GM21367 (cell line): Measurements from ENCODE around the gene BCL2L12.

ENCODE experiments used
- ATAC-seq: cut with Tn5 transposase; IDR thresholded peaks from one replicate; pipeline ENCODE4 v1.9.1; 2021; ENCODE audit not compliant: unreplicated experiment

The BCL2L12 gene

DNA sequence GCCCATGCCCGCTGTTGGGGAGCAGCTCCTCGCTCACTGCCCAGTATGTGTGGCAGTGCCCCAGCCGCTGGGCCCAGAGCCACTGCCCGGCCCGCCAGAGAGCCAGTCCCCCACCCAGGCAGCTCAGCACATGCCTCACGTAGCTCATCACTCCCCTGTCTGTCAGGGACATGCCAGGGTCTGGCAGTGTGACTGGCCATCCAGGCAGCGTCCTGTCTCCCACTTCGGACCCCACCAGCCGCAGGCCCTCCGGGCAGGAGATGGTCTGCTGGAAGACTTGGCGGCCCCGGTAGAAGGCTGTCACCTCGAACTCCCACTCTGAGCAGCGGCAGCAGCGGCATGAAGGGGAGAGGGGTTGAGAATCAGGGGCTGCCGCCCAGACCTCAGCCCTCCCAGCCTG is 3.7 kb upstream of the BCL2L12 start:
- no peak for ATAC-seq

DNA sequence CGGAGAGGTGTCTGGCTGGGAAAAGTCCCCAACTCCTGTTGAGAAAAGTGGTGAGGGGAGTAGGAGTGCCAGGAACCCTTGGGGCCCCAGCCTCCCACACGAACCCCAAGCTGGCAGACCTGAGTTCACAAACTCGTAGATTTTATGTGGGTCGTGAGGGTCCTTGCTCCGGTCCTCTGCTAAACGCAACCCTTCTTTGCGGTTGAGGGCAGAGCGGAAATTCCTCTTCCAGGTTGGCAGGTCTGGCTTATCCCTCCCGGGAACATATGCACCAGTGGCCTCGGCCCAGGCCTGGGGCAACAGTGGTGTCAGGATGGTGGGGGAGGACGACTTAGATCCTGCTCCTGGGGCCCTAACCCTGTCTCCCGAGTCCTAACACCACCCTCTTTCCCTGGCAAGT is 2.5 kb upstream of the BCL2L12 start:
- no peak for ATAC-seq

DNA sequence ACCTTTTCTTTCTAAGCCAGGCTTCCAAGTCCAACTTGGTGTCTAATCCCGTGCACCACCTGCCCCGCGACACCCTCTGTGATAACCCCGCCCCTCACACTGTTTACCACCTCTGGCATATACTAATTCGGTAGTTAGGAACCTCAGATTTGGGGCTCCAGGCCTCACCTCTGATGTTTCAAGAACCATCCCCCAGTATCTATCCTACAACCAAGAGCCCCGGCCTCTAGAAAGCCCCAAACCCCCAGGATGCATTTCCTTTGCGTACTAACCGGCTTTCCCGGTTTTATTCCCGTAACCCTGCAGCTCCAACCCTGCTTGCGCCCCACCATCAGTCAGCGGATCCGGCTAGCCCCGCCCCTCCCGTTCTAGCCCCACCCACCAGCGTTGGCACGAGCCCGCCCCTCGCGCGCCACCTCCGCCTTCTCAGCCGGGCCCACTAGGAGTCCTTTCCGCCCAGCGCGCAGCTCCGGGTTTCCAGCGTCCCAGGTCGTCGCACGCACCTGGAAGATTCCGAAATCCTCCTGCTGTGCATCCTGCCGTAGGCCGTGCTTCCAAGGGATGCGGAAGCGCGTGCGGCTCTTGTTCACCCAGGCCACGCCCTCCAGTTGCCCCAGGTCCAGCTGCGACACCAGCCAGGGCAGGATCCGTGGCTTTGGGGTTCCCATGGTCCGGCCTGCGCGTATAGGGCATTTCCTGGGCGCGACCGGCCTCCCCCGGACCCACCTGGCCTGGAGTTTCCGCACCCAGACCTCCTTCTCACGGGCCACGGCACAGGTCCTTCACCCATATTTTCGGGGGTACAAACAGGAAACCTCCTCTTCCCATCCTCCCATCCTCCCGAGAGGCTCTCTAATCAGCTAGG is 1.3 kb upstream of the BCL2L12 start:
- peak; percentile 39 for ATAC-seq

DNA sequence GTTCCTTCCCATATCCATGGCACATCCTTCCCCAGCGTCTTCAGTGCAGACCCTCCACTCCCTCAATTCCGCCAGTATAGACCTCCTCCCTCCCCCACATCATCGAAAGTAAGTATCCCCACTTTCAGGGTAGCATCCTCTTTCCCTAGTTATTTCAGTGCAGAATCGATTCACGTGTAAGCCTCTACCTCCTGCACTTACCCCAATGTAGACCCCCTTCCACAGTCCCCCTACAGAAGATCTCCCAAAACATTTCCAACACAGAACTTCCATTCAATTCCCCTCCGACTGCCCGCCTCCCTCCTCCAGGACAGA is 740 bp upstream of the BCL2L12 start:
- ATAC-seq = no peak

DNA sequence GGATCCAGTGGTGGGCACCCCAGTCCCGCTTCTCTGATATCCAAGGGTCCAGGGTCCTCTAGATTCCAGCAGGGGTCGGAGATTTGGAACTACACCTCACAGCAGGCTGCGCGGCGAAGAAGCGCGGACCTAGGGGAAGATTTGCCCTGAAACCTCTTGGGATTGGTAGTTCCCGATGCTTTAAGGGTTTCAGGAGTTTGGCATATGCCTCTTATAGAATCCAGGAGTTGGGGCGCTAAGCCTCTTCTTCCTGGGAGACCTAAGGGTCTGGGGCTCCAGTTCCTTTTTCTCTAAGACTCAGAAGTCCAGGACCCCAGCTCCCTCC is 349 bp downstream of the BCL2L12 start:
- ATAC-seq = no peak

DNA sequence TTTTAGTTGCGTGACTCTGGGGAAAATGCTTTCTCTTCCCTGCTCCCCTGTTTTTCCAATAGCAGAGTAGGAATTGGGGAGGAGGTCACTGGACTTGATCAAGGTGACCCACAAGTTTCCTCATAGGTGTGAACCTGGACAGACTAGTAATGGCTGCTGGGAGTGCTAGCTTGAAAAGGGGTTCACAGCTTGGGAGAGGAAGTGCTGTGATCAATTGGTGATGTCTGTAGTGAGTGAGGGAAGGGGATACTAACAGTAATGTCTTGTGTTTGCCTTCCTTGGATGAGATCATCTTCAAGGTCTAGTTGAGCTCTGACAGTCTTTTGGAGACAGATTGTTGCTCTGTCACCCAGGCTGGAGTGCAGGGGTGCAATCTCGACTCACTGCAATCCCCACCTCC is 1.7 kb downstream of the BCL2L12 start:
- no peak for ATAC-seq

DNA sequence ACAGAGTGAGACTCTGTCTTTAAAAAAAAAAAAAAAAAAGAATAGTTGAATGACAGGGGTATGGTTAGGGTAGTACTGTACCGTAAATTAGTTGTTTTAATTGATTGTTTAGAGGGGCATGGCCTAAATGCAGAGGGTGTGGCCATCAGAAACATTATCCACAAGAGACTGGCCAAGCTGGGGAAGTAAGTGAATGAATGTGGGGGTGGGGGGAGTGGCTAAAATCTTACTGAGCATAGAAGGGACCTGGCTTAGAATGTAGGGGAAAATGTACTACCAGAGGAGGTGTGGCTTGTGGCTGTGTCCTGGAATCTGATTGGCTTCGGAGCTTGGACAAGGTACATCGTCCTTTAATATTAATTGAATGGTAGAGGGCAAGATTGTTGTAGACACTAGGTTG is 3.8 kb downstream of the BCL2L12 start:
- no peak for ATAC-seq

DNA sequence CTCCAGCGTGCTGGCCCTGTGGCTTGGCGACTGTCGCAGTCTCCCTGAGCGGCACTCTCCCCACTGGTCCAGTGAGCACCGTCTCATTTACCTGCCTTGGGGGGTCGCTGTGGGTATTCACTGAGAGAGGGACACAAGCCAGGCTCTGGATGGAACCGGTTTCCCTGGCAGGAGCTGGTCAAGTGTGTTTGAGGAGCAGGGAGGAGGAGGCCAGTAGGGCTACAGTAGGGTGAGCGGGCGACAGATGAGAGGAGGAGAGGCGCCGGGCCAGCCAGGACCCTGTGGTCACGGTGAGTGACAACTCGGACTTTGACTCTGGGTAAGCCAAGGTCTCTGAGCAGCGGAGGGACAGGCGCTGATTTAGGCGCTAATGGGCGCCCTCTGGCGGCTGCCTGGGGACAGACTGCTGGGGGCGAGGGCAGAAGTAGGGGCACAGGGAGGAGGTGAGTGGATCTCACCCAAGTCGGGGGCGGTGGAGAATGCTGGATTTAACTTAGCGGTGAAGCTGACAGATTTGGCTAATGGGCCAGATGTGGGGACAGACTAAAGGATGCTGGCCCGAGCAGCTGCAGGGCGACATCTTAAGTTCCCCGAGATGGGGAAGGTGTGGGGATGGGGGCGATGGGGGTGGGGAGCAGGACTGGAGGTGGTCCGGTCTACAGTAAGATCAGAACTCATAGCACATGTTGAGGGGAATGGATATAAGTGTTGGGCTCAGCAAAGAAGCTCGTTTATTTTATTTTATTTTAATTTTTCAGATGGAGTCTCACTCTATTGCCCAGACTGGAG is 6.6 kb downstream of the BCL2L12 start:
- ATAC-seq = no peak

DNA sequence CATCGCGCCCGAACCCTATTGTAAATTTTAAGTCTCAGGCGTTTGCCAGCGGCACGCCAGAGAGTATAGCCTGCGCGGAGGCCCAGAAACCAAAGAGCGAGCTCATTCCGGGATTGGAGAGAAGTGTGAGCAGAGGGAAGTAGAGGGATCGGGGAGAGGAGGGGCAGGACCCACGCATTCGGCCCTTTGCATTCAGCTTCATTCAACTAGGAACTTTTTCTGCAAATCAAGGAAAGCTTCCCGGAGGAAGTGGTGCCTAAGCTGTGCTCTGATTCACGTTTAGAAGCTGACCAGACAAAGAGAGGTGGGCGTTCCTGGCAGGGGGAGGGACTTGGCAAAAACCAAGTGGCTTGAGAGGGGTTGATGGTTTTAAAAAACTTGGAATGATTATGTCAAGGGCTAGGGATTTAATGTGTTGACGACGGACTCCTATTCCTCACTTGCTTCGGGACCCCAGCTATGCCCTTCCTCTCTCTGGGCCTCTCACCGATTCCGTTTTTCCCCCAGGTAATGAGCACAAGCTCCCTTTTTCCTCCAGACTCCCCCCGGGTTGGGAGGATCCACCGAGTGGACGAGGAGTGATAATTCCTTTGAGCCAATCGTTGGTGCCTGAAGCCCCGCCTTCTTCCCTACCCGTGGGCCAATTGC is 10.5 kb downstream of the BCL2L12 start:
- no peak for ATAC-seq

DNA sequence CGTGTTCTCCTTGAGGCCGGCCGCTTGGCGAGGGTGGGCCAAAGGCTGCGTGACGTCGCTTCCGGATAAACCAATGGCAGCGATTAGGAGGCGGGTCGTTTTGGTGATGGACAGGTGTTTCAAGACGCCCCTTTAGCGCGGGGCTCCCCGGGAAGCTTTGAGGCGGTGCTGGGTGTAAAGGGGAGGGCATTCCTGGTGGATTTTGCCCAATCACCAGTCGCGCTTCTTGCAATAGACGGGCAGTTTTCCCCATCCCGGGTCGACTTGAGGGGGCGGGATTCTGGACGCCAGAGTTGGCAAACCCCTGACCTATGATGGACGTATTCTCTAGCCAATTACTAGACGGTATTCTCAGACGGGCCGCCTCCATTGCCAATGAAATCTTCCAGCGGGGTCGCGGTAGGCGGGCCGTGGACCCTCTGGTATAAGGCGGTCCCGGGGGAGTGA is 11.1 kb downstream of the BCL2L12 start:
- peak; percentile 57 for ATAC-seq

DNA sequence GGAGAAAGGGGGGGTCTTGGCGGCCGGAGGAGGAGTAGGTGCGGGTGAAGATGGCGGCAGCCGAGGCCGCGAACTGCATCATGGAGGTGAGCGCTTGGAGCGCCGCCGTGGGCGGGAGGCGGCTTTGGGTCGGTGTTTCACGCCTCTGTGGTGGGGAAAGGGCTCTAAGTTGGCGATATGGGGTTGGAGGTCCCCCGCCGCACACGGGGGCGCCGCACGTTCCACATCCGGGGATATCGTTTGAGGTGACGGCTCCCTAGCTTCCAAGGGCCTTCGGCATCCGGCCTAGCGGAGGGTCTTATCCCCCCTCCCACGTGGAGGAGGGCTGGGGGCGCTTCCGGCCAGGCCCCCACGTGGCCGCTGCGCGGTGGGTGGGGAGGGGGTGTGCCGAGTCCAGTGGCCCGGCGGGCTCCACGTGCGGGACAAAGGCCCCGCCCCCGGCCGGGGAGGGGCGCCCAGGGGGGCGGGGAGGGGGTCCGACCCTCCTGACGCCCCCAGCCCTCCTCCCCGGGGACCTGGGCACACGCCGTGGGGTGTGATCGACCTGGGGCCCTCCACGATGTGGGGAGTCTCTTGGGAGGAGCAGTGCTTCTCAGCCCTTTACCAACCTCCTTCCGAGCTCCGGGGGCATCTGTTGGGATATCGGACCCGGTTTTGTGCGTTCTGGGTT is 11.6 kb downstream of the BCL2L12 start, which contains the start of gene PRMT1:
PRMT1 (plus strand) TSS at position 41 of the 670 bp plus-strand sequence; CDS start at position 51, 10 bp downstream.
- no peak for ATAC-seq

DNA sequence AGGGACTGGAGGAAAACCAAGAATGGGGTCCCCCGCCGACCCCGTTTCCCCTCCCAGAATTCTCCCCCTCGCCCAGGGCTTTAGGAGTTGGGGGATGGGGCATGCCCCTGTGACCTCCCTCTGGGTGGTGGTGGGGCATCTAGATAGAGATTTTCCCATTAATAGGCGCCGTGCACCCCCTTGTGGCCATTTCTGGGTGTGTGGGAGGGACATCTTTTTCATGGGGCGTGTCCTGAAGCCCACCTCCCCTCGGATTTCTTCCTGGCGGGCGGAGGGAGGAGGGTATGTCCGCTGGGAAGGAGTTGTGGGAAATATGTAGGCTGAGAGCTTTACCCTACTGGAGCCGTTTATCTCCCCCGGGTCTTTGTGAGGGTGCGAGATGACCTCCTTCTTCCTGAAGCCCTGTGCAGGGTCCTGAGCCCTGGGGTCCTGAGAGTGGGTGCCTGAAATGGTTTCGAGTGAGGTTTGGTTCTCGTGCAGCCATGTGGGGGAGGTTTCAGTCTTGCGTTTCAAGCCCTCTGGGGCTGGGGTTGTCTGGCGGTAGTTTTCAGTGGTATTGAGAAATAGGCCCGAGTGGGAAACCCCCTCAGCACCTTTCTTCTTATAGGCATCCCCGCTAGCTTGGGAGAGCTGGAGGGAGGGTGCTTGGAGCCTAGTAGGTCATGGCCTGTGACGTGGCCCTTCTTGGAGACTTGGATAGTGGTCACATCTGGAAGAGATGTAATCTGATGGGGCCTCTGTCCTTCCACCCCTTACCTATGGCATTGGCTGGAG is 12.4 kb downstream of the BCL2L12 start:
- no peak for ATAC-seq

DNA sequence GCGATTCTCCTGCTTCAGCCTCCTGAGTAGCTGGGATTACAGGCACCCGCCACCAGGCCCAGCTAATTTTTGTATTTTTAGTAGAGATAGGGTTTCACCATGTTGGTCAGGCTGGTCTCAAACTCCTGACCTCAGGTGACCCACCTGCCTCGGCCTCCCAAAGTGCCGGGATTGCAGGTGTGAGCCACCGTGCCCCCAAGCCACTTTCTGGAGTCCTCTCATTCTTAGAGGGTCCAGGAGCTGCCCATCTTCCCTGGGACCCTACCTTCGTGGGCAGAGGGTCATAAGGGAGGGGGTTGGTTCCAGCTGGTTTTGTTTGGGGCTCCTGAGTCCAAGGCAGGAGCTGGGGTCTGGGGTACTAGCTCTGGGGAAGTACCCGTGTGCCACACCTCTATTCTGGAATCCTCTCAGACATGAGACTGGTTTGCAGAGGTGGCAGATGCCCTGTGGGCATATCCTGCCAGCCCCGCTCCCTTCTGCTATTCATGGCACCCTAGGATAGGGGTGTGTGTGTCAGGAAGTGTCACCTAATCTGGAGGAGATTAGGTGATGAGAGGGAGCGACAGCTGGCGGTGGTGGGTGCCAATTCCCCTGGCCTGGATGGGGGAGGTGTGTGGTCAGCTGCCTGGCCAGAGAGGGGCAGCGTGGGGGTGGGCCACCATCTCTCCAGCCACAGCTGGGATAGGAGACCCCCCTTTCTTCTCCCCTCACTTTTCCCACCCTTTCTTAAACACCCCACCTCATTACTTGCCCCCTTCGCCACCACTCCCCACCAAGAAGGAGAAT is 13.4 kb downstream of the BCL2L12 start:
- no peak for ATAC-seq

DNA sequence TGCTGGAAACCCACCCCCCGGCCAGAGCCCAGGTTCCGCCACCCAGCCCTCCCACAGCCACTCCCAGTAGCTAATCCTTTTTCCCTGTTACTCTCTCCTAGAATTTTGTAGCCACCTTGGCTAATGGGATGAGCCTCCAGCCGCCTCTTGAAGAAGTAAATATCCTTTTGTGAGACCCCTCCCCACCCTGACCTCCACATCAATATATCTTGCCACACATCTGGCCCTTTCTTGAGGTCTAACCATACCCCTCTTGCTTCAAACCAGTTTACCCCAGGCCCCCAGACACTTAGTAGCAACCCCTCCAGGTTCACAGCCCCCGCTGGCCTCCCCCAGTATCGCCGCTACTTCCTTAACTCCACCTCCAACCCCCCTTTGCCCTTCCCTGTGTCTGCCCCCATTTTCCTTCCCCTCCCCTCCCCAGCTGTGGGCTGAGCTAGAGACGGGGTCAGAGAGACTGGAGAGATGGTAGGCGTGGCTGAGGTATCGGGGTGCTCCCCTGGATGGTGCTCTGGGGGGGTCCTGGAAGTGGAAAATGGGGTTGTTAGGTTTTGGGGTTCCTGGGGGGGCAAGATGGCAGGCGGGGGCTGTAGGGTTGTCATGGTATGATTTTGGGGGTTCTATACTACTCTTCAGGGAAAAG is 14.2 kb downstream of the BCL2L12 start:
- no peak for ATAC-seq

DNA sequence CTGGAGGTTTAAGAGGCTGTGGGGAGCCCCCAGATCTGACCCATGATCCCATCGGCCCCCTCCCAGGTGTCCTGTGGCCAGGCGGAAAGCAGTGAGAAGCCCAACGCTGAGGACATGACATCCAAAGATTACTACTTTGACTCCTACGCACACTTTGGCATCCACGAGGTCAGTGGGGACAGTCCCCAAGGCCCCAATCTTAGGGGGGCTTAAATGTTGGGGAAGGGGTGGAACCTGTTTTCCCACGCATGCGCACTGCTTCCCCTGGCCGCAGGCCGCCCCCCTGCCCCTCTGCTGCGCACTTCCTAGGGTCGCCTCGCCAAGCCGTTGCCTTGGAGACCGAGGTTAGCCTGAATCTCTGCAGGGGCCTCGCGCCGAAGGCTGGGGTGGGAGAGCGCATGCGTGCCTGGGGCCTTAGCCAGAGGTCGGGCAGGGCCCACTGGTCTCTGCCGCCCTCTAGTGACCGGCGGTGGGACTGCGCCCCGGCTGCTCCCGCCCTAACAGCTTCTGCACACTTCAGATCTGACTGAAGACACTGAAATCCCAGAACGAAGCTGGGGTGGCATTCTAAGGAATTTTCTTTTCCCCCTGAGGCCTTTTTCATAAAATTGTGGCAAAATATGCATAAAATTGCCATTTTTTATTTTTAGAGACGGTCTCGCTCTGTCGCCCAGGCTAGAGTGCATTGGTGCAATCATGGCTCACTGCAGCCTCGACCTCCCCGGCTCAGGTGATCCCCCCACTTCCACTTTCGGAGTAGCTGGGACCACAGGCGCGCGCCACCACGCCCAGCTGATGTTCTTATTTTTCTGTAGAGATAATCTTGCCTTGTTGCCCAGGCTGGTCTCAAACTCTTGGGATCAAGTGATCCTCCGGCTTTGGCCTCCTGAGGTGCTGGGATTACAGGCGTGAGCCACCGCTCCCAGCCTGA is 15.0 kb downstream of the BCL2L12 start:
- ATAC-seq = no peak

DNA sequence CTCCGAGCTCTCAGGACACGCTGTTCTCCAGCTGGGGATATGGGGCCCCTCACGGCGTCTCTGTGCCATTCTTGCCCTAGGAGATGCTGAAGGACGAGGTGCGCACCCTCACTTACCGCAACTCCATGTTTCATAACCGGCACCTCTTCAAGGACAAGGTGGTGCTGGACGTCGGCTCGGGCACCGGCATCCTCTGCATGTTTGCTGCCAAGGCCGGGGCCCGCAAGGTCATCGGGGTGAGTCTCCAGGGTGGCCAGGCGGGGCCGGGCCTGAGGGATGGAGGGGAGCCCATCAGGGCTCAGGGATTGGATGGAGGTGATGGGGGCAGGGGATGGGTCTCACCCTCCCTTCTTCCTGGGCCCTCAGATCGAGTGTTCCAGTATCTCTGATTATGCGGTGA is 16.1 kb downstream of the BCL2L12 start:
- no peak for ATAC-seq

DNA sequence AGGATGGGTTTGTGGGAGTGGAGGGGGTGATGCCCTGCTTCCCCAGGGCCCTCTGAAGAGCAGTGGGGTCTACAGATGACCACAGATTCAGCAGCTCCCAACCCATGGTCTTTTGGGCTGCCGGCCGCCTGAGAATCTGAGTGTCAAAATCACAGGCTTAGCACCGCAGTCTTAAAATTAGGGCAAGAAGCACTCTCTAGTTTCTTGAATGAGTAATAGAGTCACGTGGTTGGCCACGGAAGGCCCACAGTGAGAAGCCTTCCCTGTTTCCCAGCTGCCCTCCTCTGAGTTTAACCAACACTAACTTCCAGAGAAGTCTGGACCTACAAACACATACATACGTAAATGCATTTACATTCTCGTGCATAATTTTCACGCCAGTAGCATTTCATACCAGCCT is 16.5 kb downstream of the BCL2L12 start:
- no peak for ATAC-seq

DNA sequence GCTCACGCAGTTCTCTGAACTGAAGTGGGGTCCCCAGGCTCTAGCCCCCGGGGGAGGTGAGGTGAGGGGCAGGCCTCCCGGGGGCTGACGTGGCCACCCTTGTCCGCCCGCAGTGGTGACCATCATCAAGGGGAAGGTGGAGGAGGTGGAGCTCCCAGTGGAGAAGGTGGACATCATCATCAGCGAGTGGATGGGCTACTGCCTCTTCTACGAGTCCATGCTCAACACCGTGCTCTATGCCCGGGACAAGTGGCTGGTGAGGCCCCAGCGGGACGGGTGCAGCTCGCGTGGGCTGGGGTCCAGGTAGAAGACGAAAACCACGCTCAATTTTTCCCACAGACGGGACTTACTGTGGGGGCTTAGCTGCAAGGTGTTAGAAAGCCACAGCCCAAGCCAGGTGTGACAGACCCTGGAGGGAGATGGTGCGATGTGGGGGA is 18.1 kb downstream of the BCL2L12 start:
- no peak for ATAC-seq
